Stimulated activated effector memory CD8-positive, alpha-beta T cell treated with anti-CD3 and anti-CD28 coated beads, Interleukin-12 subunit alpha, Interleukin-12 subunit beta, amount 100 ng/mL, for 72 hours (primary cell): ENCODE results near the gene UGT1A3.

ENCODE experiments used
- ATAC-seq: fragments of 150-1000 bp; cut with Tn5 transposase; 2 replicates; pipeline ENCODE4 v1.10.0; 2021
- DNase-seq, 2 donors: peaks; one replicate each; pipeline ENCODE4 v3.0.0; 2021 to 2022; ENCODE audit warnings: low spot score in 2 of 2
- H3K27ac Mint-ChIP-seq: one replicate; pipeline ENCODE4 v1.8.0; 2022; ENCODE audit warnings: mild to moderate bottlenecking, mixed read lengths
- H3K36me3 Mint-ChIP-seq: one replicate; pipeline ENCODE4 v1.8.0; 2022; ENCODE audit warnings: mild to moderate bottlenecking, mixed read lengths
- H3K4me1 Mint-ChIP-seq: one replicate; pipeline ENCODE4 v1.8.0; 2022; ENCODE audit warnings: mixed read lengths
- H3K4me3 Mint-ChIP-seq: one replicate; pipeline ENCODE4 v1.8.0; 2022; ENCODE audit warnings: mild to moderate bottlenecking, mixed read lengths
- H3K9me3 Mint-ChIP-seq: one replicate; pipeline ENCODE4 v1.8.0; 2022; ENCODE audit warnings: mixed read lengths

UGT1A3 gene

GRCh38 chr2:233764761-233765160 lies 35.9 kb downstream of the UGT1A3 start:
- no peaks in the 10 kb centered on the region for H3K9me3 Mint-ChIP-seq
- H3K36me3 Mint-ChIP-seq: no peaks in the 10 kb centered on the region
- no peaks in the 10 kb centered on the region for H3K4me1 Mint-ChIP-seq
- no peak overlapping the region for H3K27ac Mint-ChIP-seq
- ATAC-seq: no peak
- no peak for DNase-seq
- H3K4me3 Mint-ChIP-seq: no peak overlapping the region

- no peak overlapping the region for H3K27ac Mint-ChIP-seq
- DNase-seq (no peak), ATAC-seq (no peak)
- no peaks in the 10 kb centered on the region for H3K9me3 Mint-ChIP-seq
- no peak overlapping the region for H3K4me3 Mint-ChIP-seq
- H3K36me3 Mint-ChIP-seq: no peaks in the 10 kb centered on the region
- H3K4me1 Mint-ChIP-seq: no peaks in the 10 kb centered on the region
Measured at GRCh38 chr2:233766416-233766815, 37.6 kb downstream of the UGT1A3 start.

GRCh38 chr2:233768076-233768475 lies 39.2 kb downstream of the UGT1A3 start:
- no peaks in the 10 kb centered on the region for H3K4me1 Mint-ChIP-seq
- no peak overlapping the region for H3K4me3 Mint-ChIP-seq
- H3K27ac Mint-ChIP-seq: no peak overlapping the region
- no peaks in the 10 kb centered on the region for H3K9me3 Mint-ChIP-seq
- DNase-seq (no peak), ATAC-seq (no peak)
- no peaks in the 10 kb centered on the region for H3K36me3 Mint-ChIP-seq

- Mint-ChIP-seq H3K9me3 (no peaks in the 10 kb centered on the region), H3K4me1 (no peaks in the 10 kb centered on the region), H3K27ac (no peak overlapping the region), H3K36me3 (no peaks in the 10 kb centered on the region), H3K4me3 (no peak overlapping the region)
- DNase-seq: no peak
- no peak for ATAC-seq
Measured at GRCh38 chr2:233769260-233769659, 40.4 kb downstream of the UGT1A3 start.

- DNase-seq (no peak), ATAC-seq (no peak)
- no peaks in the 10 kb centered on the region for H3K36me3 Mint-ChIP-seq
- H3K4me1 Mint-ChIP-seq: no peaks in the 10 kb centered on the region
- no peak overlapping the region for H3K4me3 Mint-ChIP-seq
- H3K9me3 Mint-ChIP-seq: peaks cover 10% of the 10 kb centered on the region
- no peak overlapping the region for H3K27ac Mint-ChIP-seq
Measured at GRCh38 chr2:233772153-233772552, 43.3 kb downstream of the UGT1A3 start.

- Mint-ChIP-seq H3K4me1 (no peaks in the 10 kb centered on the region), H3K9me3 (peaks cover 11% of the 10 kb centered on the region), H3K4me3 (no peak overlapping the region), H3K36me3 (no peaks in the 10 kb centered on the region), H3K27ac (no peak overlapping the region)
- DNase-seq: no peak
- ATAC-seq: no peak
Measured at GRCh38 chr2:233772583-233772982, 43.7 kb downstream of the UGT1A3 start.

- no peak overlapping the region for H3K27ac Mint-ChIP-seq
- no peaks in the 10 kb centered on the region for H3K36me3 Mint-ChIP-seq
- DNase-seq: no peak
- H3K9me3 Mint-ChIP-seq: peaks cover 11% of the 10 kb centered on the region
- no peak for ATAC-seq
- H3K4me3 Mint-ChIP-seq: no peak overlapping the region
- no peaks in the 10 kb centered on the region for H3K4me1 Mint-ChIP-seq
Measured at GRCh38 chr2:233773854-233774253, 45.0 kb downstream of the UGT1A3 start.

GRCh38 chr2:233775414-233775813 lies 46.6 kb downstream of the UGT1A3 start:
- Mint-ChIP-seq H3K27ac (no peak overlapping the region), H3K4me3 (no peak overlapping the region), H3K4me1 (no peaks in the 10 kb centered on the region), H3K36me3 (no peaks in the 10 kb centered on the region), H3K9me3 (peaks cover 11% of the 10 kb centered on the region)
- no peak for ATAC-seq
- DNase-seq: no peak

- Mint-ChIP-seq H3K36me3 (no peaks in the 10 kb centered on the region), H3K9me3 (peaks cover 11% of the 10 kb centered on the region), H3K4me1 (no peaks in the 10 kb centered on the region), H3K27ac (no peak within 1 kb of the TSS), H3K4me3 (no peak within 1 kb of the TSS)
- ATAC-seq (no peak), DNase-seq (no peak)
Measured at GRCh38 chr2:233778030-233778429, 49.2 kb downstream of the UGT1A3 start, which contains the start of gene MROH2A. TSS of gene MROH2A (plus strand) at chr2:233778330. CDS start at chr2:233779359, 1,029 bp downstream.

- DNase-seq (no peak), ATAC-seq (peak; percentile 28)
- H3K9me3 Mint-ChIP-seq: peaks cover 11% of the 10 kb centered on the region
- H3K36me3 Mint-ChIP-seq: no peaks in the 10 kb centered on the region
- no peak overlapping the region for H3K27ac Mint-ChIP-seq
- H3K4me3 Mint-ChIP-seq: no peak overlapping the region
- H3K4me1 Mint-ChIP-seq: no peaks in the 10 kb centered on the region
Measured at GRCh38 chr2:233779722-233780121, 50.9 kb downstream of the UGT1A3 start.

GRCh38 chr2:233780771-233781170 lies 51.9 kb downstream of the UGT1A3 start:
- no peak overlapping the region for H3K4me3 Mint-ChIP-seq
- no peak overlapping the region for H3K27ac Mint-ChIP-seq
- H3K36me3 Mint-ChIP-seq: no peaks in the 10 kb centered on the region
- no peak for ATAC-seq
- no peaks in the 10 kb centered on the region for H3K4me1 Mint-ChIP-seq
- peaks cover 10% of the 10 kb centered on the region for H3K9me3 Mint-ChIP-seq
- DNase-seq: no peak

- no peak overlapping the region for H3K4me3 Mint-ChIP-seq
- peaks cover 3% of the 10 kb centered on the region for H3K9me3 Mint-ChIP-seq
- ATAC-seq (peak; percentile 20), DNase-seq (peak in 1 of 2 donors; percentile 39)
- H3K4me1 Mint-ChIP-seq: no peaks in the 10 kb centered on the region
- no peaks in the 10 kb centered on the region for H3K36me3 Mint-ChIP-seq
- no peak overlapping the region for H3K27ac Mint-ChIP-seq
Measured at GRCh38 chr2:233789554-233789953, 60.7 kb downstream of the UGT1A3 start.

GRCh38 chr2:233791151-233791882 lies 62.5 kb downstream of the UGT1A3 start:
- no peaks in the 10 kb centered on the region for H3K4me1 Mint-ChIP-seq
- no peak for ATAC-seq
- H3K36me3 Mint-ChIP-seq: no peaks in the 10 kb centered on the region
- no peak overlapping the region for H3K27ac Mint-ChIP-seq
- H3K9me3 Mint-ChIP-seq: no peaks in the 10 kb centered on the region
- H3K4me3 Mint-ChIP-seq: no peak overlapping the region
- no peak for DNase-seq

- ATAC-seq (no peak), DNase-seq (peak in 1 of 2 donors; percentile 34)
- H3K36me3 Mint-ChIP-seq: no peaks in the 10 kb centered on the region
- H3K4me1 Mint-ChIP-seq: no peaks in the 10 kb centered on the region
- no peaks in the 10 kb centered on the region for H3K9me3 Mint-ChIP-seq
- H3K4me3 Mint-ChIP-seq: no peak overlapping the region
- H3K27ac Mint-ChIP-seq: no peak overlapping the region
Measured at GRCh38 chr2:233791883-233792329, 63.1 kb downstream of the UGT1A3 start.

- no peaks in the 10 kb centered on the region for H3K9me3 Mint-ChIP-seq
- ATAC-seq: no peak
- no peaks in the 10 kb centered on the region for H3K36me3 Mint-ChIP-seq
- H3K4me3 Mint-ChIP-seq: no peak overlapping the region
- no peak overlapping the region for H3K27ac Mint-ChIP-seq
- no peaks in the 10 kb centered on the region for H3K4me1 Mint-ChIP-seq
- no peak for DNase-seq
Measured at GRCh38 chr2:233792720-233793119, 63.9 kb downstream of the UGT1A3 start.

GRCh38 chr2:233793465-233794127 lies 64.8 kb downstream of the UGT1A3 start:
- no peak for ATAC-seq
- Mint-ChIP-seq H3K27ac (no peak overlapping the region), H3K36me3 (no peaks in the 10 kb centered on the region), H3K9me3 (no peaks in the 10 kb centered on the region), H3K4me1 (no peaks in the 10 kb centered on the region), H3K4me3 (no peak overlapping the region)
- DNase-seq: peak in 1 of 2 donors; percentile 28
